GM18870 (cell line): ENCODE measurements around the gene MBD1.
"Not testable (repeated sequence)": the region's sequence is repeated elsewhere in the genome, so short reads cannot be mapped to it uniquely, and the experiment has no call there.

Source experiments
- ATAC-seq: cut with Tn5 transposase; IDR thresholded peaks from one replicate; pipeline ENCODE4 v1.9.1; 2021; ENCODE audit warnings: moderate library complexity; ENCODE audit not compliant: unreplicated experiment

The MBD1 gene

GRCh38 chr18:50275503-50276036 is 5.8 kb downstream of the MBD1 start:
- no peak for ATAC-seq

- no peak for ATAC-seq
Measured at GRCh38 chr18:50274941-50275340, 6.4 kb downstream of the MBD1 start.

GRCh38 chr18:50274044-50274442 is 7.3 kb downstream of the MBD1 start:
- ATAC-seq = no peak

GRCh38 chr18:50273203-50274043 is 7.9 kb downstream of the MBD1 start:
- ATAC-seq = no peak

- no peak for ATAC-seq
Measured at GRCh38 chr18:50272568-50272967, 8.8 kb downstream of the MBD1 start.

- ATAC-seq = peak; percentile 66
Measured at GRCh38 chr18:50268022-50268747, 13.1 kb downstream of the MBD1 start.

GRCh38 chr18:50266248-50266704 is 15.0 kb downstream of the MBD1 start, which contains the start of gene CFAP53:
Gene CFAP53, minus strand, starts transcription at chr18:50266495. Its CDS starts 91 bp downstream, at chr18:50266404.
- ATAC-seq = peak; percentile 44

GRCh38 chr18:50262977-50263376 is 18.3 kb downstream of the MBD1 start:
- no peak for ATAC-seq

- no peak for ATAC-seq
Measured at GRCh38 chr18:50250935-50251334, 30.4 kb downstream of the MBD1 start.

- no peak for ATAC-seq
Measured at GRCh38 chr18:50249576-50249975, 31.7 kb downstream of the MBD1 start.

- no peak for ATAC-seq
Measured at GRCh38 chr18:50247561-50247960, 33.8 kb downstream of the MBD1 start.

GRCh38 chr18:50241768-50242167 is 39.6 kb downstream of the MBD1 start:
- not testable (repeated sequence) for ATAC-seq

GRCh38 chr18:50240080-50240563 is 41.2 kb downstream of the MBD1 start:
- ATAC-seq = no peak

- no peak for ATAC-seq
Measured at GRCh38 chr18:50232419-50232818, 48.9 kb downstream of the MBD1 start.

- no peak for ATAC-seq
Measured at GRCh38 chr18:50231621-50232020, 49.7 kb downstream of the MBD1 start.

- ATAC-seq = not testable (repeated sequence)
Measured at GRCh38 chr18:50220249-50220648, 61.1 kb downstream of the MBD1 start.
